Liver (tissue), 9 donors: ENCODE data around the gene TRIM52. TPM values are rescaled to one million over a fixed set of nuclear protein-coding genes. Genes with fewer than 3 reads are reported as not detected.

ENCODE experiments used
- DNase-seq: peaks from one replicate; pipeline ENCODE4 v3.0.0-alpha.2; 2017; ENCODE audit warnings: low spot score
- H3K27ac ChIP-seq, 2 donors: one replicate each; pipeline ENCODE4 v1.7.0; 2013; ENCODE audit warnings: inconsistent platforms in 2 of 2, low read length in 2 of 2, control low read depth in 1 of 2, low read depth in 1 of 2, mild to moderate bottlenecking in 1 of 2
- H3K27me3 ChIP-seq, 4 donors: one replicate each; pipeline versions ENCODE4 v1.6.1 to v1.7.0; 2013; ENCODE audit warnings: low read length in 3 of 4, inconsistent platforms in 1 of 4, mild to moderate bottlenecking in 1 of 4, moderate library complexity in 1 of 4; ENCODE audit not compliant: control insufficient read depth in 4 of 4, insufficient read depth in 4 of 4
- H3K36me3 ChIP-seq, 4 donors: one replicate each; pipeline versions ENCODE4 v1.6.1 to v1.7.0; 2013; ENCODE audit warnings: low read length in 3 of 4, mild to moderate bottlenecking in 3 of 4, low read depth in 1 of 4, moderate library complexity in 1 of 4; ENCODE audit not compliant: control insufficient read depth in 4 of 4, insufficient read depth in 3 of 4
- H3K4me1 ChIP-seq, 4 donors: one replicate each; pipeline versions ENCODE4 v1.6.1 to v1.7.0; 2013; ENCODE audit warnings: low read length in 3 of 4, mild to moderate bottlenecking in 3 of 4, moderate library complexity in 1 of 4; ENCODE audit not compliant: control insufficient read depth in 4 of 4, insufficient read depth in 4 of 4
- H3K4me3 ChIP-seq, 3 donors: one replicate each; pipeline versions ENCODE4 v1.6.1 to v1.7.0; 2013; ENCODE audit warnings: low read length in 3 of 3, control low read depth in 1 of 3, low read depth in 1 of 3, mild to moderate bottlenecking in 1 of 3
- H3K9ac ChIP-seq, 2 donors: one replicate each; pipeline ENCODE4 v1.7.0; 2013; ENCODE audit warnings: low read length in 2 of 2, mild to moderate bottlenecking in 2 of 2, moderate library complexity in 2 of 2, control low read depth in 1 of 2, low read depth in 1 of 2
- H3K9me3 ChIP-seq, 4 donors: one replicate each; pipeline versions ENCODE4 v1.6.1 to v1.7.0; 2013; ENCODE audit warnings: low read length in 3 of 4; ENCODE audit not compliant: control insufficient read depth in 4 of 4
- ATF3 ChIP-seq: IDR thresholded peaks from 2 replicates; pipeline ENCODE4 v1.6.1; 2016; ENCODE audit warnings: antibody characterized with exemption
- CTCF ChIP-seq: fragments of 150-350 bp; IDR thresholded peaks from 2 replicates; pipeline ENCODE4 v1.5.1; 2017; ENCODE audit warnings: improper control_type of control experiment, low read depth, low read length; ENCODE audit not compliant: missing input control
- EGR1 ChIP-seq, 2 donors: IDR thresholded peaks; 2 replicates each; pipeline ENCODE4 v1.6.1; 2016 to 2018; ENCODE audit warnings: antibody characterized with exemption in 2 of 2, low read depth in 2 of 2
- FOXA1 ChIP-seq: IDR thresholded peaks from 2 replicates; pipeline ENCODE4 v1.6.1; 2016; ENCODE audit warnings: antibody characterized with exemption
- FOXA2 ChIP-seq: IDR thresholded peaks from 2 replicates; pipeline ENCODE4 v1.6.1; 2016; ENCODE audit warnings: antibody characterized with exemption
- GABPA ChIP-seq, 2 donors: IDR thresholded peaks in 1 of 2; conservative IDR thresholded peaks in 1 of 2; 2 replicates each; pipeline ENCODE4 v1.6.1; 2016; ENCODE audit warnings: antibody characterized with exemption in 2 of 2, mild to moderate bottlenecking in 1 of 2, moderate library complexity in 1 of 2
- HNF4A ChIP-seq, 2 donors: conservative IDR thresholded peaks; 2 replicates each; pipeline ENCODE4 v1.6.1; 2016; ENCODE audit warnings: antibody characterized with exemption in 2 of 2, mild to moderate bottlenecking in 2 of 2
- HNF4G ChIP-seq: IDR thresholded peaks from 2 replicates; pipeline ENCODE4 v1.6.1; 2016; ENCODE audit warnings: antibody characterized with exemption
- JUND ChIP-seq, 2 donors: IDR thresholded peaks; 2 replicates each; pipeline ENCODE4 v1.6.1; 2016; ENCODE audit warnings: antibody characterized with exemption in 2 of 2
- MAX ChIP-seq: IDR thresholded peaks from 2 replicates; pipeline ENCODE4 v1.6.1; 2016; ENCODE audit warnings: antibody characterized with exemption
- NR2F2 ChIP-seq: IDR thresholded peaks from 2 replicates; pipeline ENCODE4 v1.6.1; 2016; ENCODE audit warnings: antibody characterized with exemption
- RAD21 ChIP-seq, 2 donors: IDR thresholded peaks; 2 replicates each; pipeline ENCODE4 v1.6.1; 2016; ENCODE audit warnings: antibody characterized with exemption in 2 of 2, mild to moderate bottlenecking in 2 of 2
- REST ChIP-seq: IDR thresholded peaks from 2 replicates; pipeline ENCODE4 v1.6.1; 2016; ENCODE audit warnings: antibody characterized with exemption, mild to moderate bottlenecking
- RXRA ChIP-seq, 2 donors: IDR thresholded peaks; 2 replicates each; pipeline ENCODE4 v1.6.1; 2017 to 2018; ENCODE audit warnings: antibody characterized with exemption in 2 of 2, mild to moderate bottlenecking in 1 of 2
- SP1 ChIP-seq: IDR thresholded peaks from 2 replicates; pipeline ENCODE4 v1.6.1; 2018; ENCODE audit warnings: antibody characterized with exemption, mild to moderate bottlenecking
- TAF1 ChIP-seq: conservative IDR thresholded peaks from 2 replicates; pipeline ENCODE4 v1.6.1; 2016; ENCODE audit warnings: antibody characterized with exemption, mild to moderate bottlenecking
- YY1 ChIP-seq: IDR thresholded peaks from 2 replicates; pipeline ENCODE4 v1.6.1; 2016; ENCODE audit warnings: antibody characterized with exemption, mild to moderate bottlenecking
- ZBTB33 ChIP-seq: IDR thresholded peaks from 2 replicates; pipeline ENCODE4 v1.6.1; 2016; ENCODE audit warnings: antibody characterized with exemption
- WGBS: extraction: QIAGEN DNeasy Blood & Tissue Kit; methylation state at CpG from one replicate; pipeline ENCODE4 v1.1.7; 2013; 5-methylcytosine and 5-hydroxymethylcytosine counted together
- polyA plus RNA-seq, 2 donors: library from polyadenylated mRNA; stranded (reverse) in 1 of 2; unstranded in 1 of 2; fragments of 200-250 nt in 1 of 2; fragments of >200 nt in 1 of 2; fragmentation: Nextera tagmentation in 1 of 2; extraction: Ambion mirVana in 1 of 2; gene quantifications; one replicate each; pipeline versions ENCODE4 v1.2.1 to v1.2.3, GENCODE V29; 2013 to 2015
- total RNA-seq, 2 donors: library from RNA; depleted of rRNA; stranded (reverse); fragments of >200 nt; gene quantifications; one replicate each; pipeline ENCODE4 v1.2.3, GENCODE V29; 2014
- donor health status: healthy.
- donor health status: healthy.
- donor health status: healthy.
- donor health status: healthy.
- donor health status: healthy.

Gene TRIM52
- total and polyA plus RNA-seq, 4 donors: 2.8 to 11.4 (median 6.3) TPM

- Histone ChIP-seq H3K9ac (no peak overlapping the region), H3K27ac (no peak overlapping the region), H3K9me3 (no peaks in the 10 kb centered on the region), H3K27me3 (no peaks in the 10 kb centered on the region), H3K4me1 (peaks cover 3 to 34% (median 17%) of the 10 kb centered on the region in 4 donors), H3K4me3 (no peak overlapping the region), H3K36me3 (no peaks in the 10 kb centered on the region)
- 35% methylated on average over 10 of the region's 10 CpGs for WGBS
- TF ChIP-seq ZBTB33: no peak
- TF ChIP-seq TAF1: no peak
- no peak for TF ChIP-seq REST
- no peak for TF ChIP-seq YY1
- no peak for TF ChIP-seq RAD21 (IDR thresholded peaks at IDR 0.05)
- TF ChIP-seq CTCF: no peak
- TF ChIP-seq NR2F2: no peak
- TF ChIP-seq EGR1 (IDR thresholded peaks at IDR 0.05; ENCODE audit: low read depth in 2 of 2): no peak
- TF ChIP-seq JUND (IDR thresholded peaks at IDR 0.05): no peak
- no peak for TF ChIP-seq MAX
- no peak for TF ChIP-seq ATF3
- TF ChIP-seq FOXA2: no peak
- TF ChIP-seq FOXA1: no peak
- no peak for TF ChIP-seq HNF4A (conservative IDR thresholded peaks at IDR 0.05)
- no peak for DNase-seq
Observed at GRCh38 chr5:181218795-181219124, 42.2 kb downstream of the TRIM52 start.

GRCh38 chr5:181217803-181218062, 43.2 kb downstream of the TRIM52 start:
- Histone ChIP-seq H3K4me3 (peak overlapping the region in 2 of 3 donors; percentile 2 to 29), H3K27me3 (no peaks in the 10 kb centered on the region), H3K9me3 (no peaks in the 10 kb centered on the region), H3K9ac (no peak overlapping the region), H3K27ac (no peak overlapping the region), H3K36me3 (no peaks in the 10 kb centered on the region), H3K4me1 (peaks cover 3 to 30% (median 16%) of the 10 kb centered on the region in 4 donors)
- no peak for DNase-seq
- 4% methylated on average over 13 of the region's 13 CpGs for WGBS
- no peak for TF ChIP-seq JUND (IDR thresholded peaks at IDR 0.05)
- no peak for TF ChIP-seq SP1
- TF ChIP-seq ZBTB33: no peak
- no peak for TF ChIP-seq ATF3
- no peak for TF ChIP-seq YY1
- no peak for TF ChIP-seq TAF1
- no peak for TF ChIP-seq RXRA (IDR thresholded peaks at IDR 0.05)
- no peak for TF ChIP-seq GABPA (IDR thresholded peaks at IDR 0.05 in 1 of 2, conservative IDR thresholded peaks at IDR 0.05 in 1 of 2)
- no peak for TF ChIP-seq EGR1 (IDR thresholded peaks at IDR 0.05; ENCODE audit: low read depth in 2 of 2)
- no peak for TF ChIP-seq FOXA2
- TF ChIP-seq MAX: no peak
- no peak for TF ChIP-seq FOXA1
- TF ChIP-seq NR2F2: no peak
- TF ChIP-seq REST: no peak
- no peak for TF ChIP-seq HNF4G
